ENCODE measurements around the gene CDHR2. TPM values are rescaled to one million over a fixed set of nuclear protein-coding genes. Genes with fewer than 3 reads are reported as not detected.

The CDHR2 gene
- total and polyA plus RNA-seq, 2 experiments from 2014 or later = 0.59 to 0.60 TPM

DNA sequence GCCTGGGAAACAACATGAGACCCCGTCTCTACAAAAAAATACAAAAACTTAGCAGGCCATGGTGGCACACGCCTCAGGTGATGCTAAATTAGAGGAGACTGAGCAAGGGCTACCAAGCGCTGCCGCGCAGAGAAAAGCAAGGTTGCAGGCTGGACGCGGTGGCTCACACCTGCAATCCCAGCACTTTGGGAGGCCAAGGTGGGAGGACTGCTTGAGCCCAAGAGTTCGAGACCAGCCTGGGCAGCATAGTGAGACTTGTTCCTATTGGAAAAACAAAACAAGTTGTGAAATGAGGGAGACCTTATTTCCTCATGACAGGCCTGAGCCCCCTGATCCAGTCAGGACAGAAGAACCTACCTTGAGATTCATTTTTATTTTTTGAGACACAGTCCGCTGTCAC, 23.5 kb upstream of the CDHR2 start:
- H3K36me3 ChIP-seq = peaks cover 19% of the 10 kb centered on the region
- DNase-seq (ENCODE audit: low read depth in 1 of 2, low spot score in 1 of 2) = no peak
- no peaks in the 10 kb centered on the region for H3K27me3 ChIP-seq
- H3K27ac ChIP-seq = no peak overlapping the region
- TF ChIP-seq, protein P1, sequence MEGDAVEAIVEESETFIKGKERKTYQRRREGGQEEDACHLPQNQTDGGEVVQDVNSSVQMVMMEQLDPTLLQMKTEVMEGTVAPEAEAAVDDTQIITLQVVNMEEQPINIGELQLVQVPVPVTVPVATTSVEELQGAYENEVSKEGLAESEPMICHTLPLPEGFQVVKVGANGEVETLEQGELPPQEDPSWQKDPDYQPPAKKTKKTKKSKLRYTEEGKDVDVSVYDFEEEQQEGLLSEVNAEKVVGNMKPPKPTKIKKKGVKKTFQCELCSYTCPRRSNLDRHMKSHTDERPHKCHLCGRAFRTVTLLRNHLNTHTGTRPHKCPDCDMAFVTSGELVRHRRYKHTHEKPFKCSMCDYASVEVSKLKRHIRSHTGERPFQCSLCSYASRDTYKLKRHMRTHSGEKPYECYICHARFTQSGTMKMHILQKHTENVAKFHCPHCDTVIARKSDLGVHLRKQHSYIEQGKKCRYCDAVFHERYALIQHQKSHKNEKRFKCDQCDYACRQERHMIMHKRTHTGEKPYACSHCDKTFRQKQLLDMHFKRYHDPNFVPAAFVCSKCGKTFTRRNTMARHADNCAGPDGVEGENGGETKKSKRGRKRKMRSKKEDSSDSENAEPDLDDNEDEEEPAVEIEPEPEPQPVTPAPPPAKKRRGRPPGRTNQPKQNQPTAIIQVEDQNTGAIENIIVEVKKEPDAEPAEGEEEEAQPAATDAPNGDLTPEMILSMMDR (IDR thresholded peaks at IDR 0.05; ENCODE audit: low read depth, low read length) = no peak
- H3K9me3 ChIP-seq (ENCODE audit: low read depth) = no peaks in the 10 kb centered on the region
- no peaks in the 10 kb centered on the region for H3K4me1 ChIP-seq (ENCODE audit: low read depth)
- H3K4me3 ChIP-seq = no peak overlapping the region

- no peak overlapping the region for H3K4me3 ChIP-seq
- H3K9me3 ChIP-seq (ENCODE audit: low read depth) = no peaks in the 10 kb centered on the region
- DNase-seq (ENCODE audit: low read depth in 1 of 2, low spot score in 1 of 2) = no peak
- no peak overlapping the region for H3K27ac ChIP-seq
- H3K27me3 ChIP-seq = no peaks in the 10 kb centered on the region
- no peaks in the 10 kb centered on the region for H3K4me1 ChIP-seq (ENCODE audit: low read depth)
- H3K36me3 ChIP-seq = peaks cover 23% of the 10 kb centered on the region
- TF ChIP-seq, protein P1 (IDR thresholded peaks at IDR 0.05; ENCODE audit: low read depth, low read length) = no peak
These were observed 22.7 kb upstream of the CDHR2 start for GRCh38 chr5:176526462-176526861.

DNA sequence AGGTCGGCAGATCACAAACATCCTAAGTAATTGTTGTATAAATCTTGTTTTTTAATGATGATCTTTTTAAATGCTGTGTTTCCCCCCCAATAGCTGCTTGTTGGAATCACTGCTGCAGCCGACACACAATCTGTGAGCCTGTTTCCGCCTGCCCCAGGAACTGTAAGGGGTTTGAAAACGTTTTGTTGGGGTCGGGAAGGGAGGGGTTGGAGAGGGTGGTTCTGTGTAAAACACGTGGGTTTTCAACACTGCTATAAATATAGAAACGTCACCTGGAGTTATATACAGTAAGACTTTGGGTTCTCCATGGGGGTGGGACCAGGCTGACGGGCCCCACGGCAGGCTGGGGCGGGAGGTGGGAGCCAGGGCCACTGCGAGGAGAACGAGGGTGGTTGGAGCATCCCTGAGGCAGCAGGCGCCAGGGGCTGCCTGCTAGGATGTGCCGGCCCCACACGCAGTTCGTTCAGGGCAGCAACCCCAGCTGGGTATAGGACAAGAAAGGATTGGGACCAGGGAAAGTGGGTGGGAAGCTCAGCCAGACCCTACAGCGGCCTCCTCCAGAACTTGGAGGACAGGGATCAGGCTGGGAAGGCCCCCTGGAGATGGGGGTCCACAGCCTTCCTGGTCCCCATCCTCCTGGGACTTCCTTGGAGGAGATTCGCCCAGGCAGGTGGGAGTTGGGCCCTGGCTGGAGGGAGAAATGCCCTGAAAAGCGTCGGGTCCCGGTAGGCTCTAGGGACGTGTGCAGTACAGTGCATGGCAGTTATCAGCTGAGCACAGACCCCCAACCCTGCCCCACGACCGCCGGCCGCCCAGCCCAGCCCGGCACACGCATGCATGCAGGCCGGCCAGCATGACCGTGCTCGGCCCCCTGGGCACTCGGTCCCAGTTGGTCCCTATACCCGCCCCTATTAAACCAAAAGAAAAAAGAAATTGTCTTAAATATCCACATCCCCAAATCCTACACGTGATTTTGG, 21.6 kb upstream of the CDHR2 start:
- Histone ChIP-seq H3K36me3 (peaks cover 31% of the 10 kb centered on the region), H3K27me3 (no peaks in the 10 kb centered on the region), H3K4me1 (ENCODE audit: low read depth) (no peaks in the 10 kb centered on the region), H3K4me3 (no peak overlapping the region), H3K9me3 (ENCODE audit: low read depth) (no peaks in the 10 kb centered on the region), H3K27ac (peak overlapping the region; percentile 41)
- TF ChIP-seq, protein P1 (IDR thresholded peaks at IDR 0.05; ENCODE audit: low read depth, low read length) = no peak
- no peak for DNase-seq (ENCODE audit: low read depth in 1 of 2, low spot score in 1 of 2)

GRCh38 chr5:176528301-176528700, 20.8 kb upstream of the CDHR2 start:
- Histone ChIP-seq H3K36me3 (peaks cover 31% of the 10 kb centered on the region), H3K4me3 (no peak overlapping the region), H3K9me3 (ENCODE audit: low read depth) (no peaks in the 10 kb centered on the region), H3K27me3 (no peaks in the 10 kb centered on the region), H3K4me1 (ENCODE audit: low read depth) (peaks cover 2% of the 10 kb centered on the region), H3K27ac (no peak overlapping the region)
- TF ChIP-seq, protein P1 (IDR thresholded peaks at IDR 0.05; ENCODE audit: low read depth, low read length) = no peak
- no peak for DNase-seq (ENCODE audit: low read depth in 1 of 2, low spot score in 1 of 2)

- Histone ChIP-seq H3K4me1 (ENCODE audit: low read depth) (peaks cover 7% of the 10 kb centered on the region), H3K27me3 (no peaks in the 10 kb centered on the region), H3K9me3 (ENCODE audit: low read depth) (no peaks in the 10 kb centered on the region), H3K27ac (peak overlapping the region; percentile 13), H3K36me3 (peaks cover 31% of the 10 kb centered on the region), H3K4me3 (no peak overlapping the region)
- TF ChIP-seq, protein P1 (IDR thresholded peaks at IDR 0.05; ENCODE audit: low read depth, low read length) = no peak
- DNase-seq (ENCODE audit: low read depth in 1 of 2, low spot score in 1 of 2) = no peak
These were observed 20.4 kb upstream of the CDHR2 start for GRCh38 chr5:176528761-176529115.
